DOHH2 (cell line): ENCODE measurements around the gene VASH1.
A peak's percentile ranks its signal among the peaks of the same experiment; 100 is the strongest.

Experiments
- H3F3A ChIP-seq: fragments of 200-600 bp; sonication (generic), shearing (Covaris generic); 2 replicates; pipeline ENCODE4 v1.6.0; 2016; ENCODE audit warnings: antibody characterized with exemption, mild to moderate bottlenecking; ENCODE audit not compliant: control insufficient read depth, insufficient read depth
- H3K27ac ChIP-seq: fragments of 200-600 bp; sonication (generic); 2 replicates; pipeline ENCODE4 v1.5.1; 2014; ENCODE audit warnings: low read depth, mild to moderate bottlenecking, low read length, moderate library complexity
- H3K27me3 ChIP-seq: fragments of 200-600 bp; sonication (generic); 2 replicates; pipeline ENCODE4 v1.6.1; 2014; ENCODE audit warnings: mild to moderate bottlenecking, low read length, mixed read lengths; ENCODE audit not compliant: control insufficient read depth
- H3K36me3 ChIP-seq: fragments of 200-600 bp; sonication (generic); 2 replicates; pipeline ENCODE4 v1.6.1; 2014; ENCODE audit warnings: mild to moderate bottlenecking, low read length, moderate library complexity, mixed read lengths; ENCODE audit not compliant: control insufficient read depth
- H3K4me1 ChIP-seq: fragments of 200-600 bp; sonication (generic); 2 replicates; pipeline ENCODE4 v1.6.1; 2014; ENCODE audit warnings: mild to moderate bottlenecking, low read length, mixed read lengths; ENCODE audit not compliant: control insufficient read depth
- H3K4me2 ChIP-seq: fragments of 200-600 bp; sonication (generic); 2 replicates; pipeline ENCODE4 v1.6.0; 2014; ENCODE audit warnings: mild to moderate bottlenecking, low read length, moderate library complexity
- H3K4me3 ChIP-seq: fragments of 200-600 bp; sonication (generic); 2 replicates; pipeline ENCODE4 v1.5.1; 2014; ENCODE audit warnings: mild to moderate bottlenecking, low read length, mixed read lengths
- H3K79me2 ChIP-seq: fragments of 200-600 bp; sonication (generic); 2 replicates; pipeline ENCODE4 v1.6.1; 2014; ENCODE audit warnings: mild to moderate bottlenecking, low read length, mixed read lengths; ENCODE audit not compliant: control insufficient read depth
- H3K9me2 ChIP-seq: fragments of 200-600 bp; sonication (generic); replicated peaks from 2 replicates; pipeline ENCODE4 v1.6.1; 2014; ENCODE audit warnings: mild to moderate bottlenecking, low read length, mixed read lengths; ENCODE audit not compliant: control insufficient read depth
- H3K9me3 ChIP-seq: fragments of 200-600 bp; sonication (generic); 2 replicates; pipeline ENCODE4 v1.6.1; 2014; ENCODE audit warnings: antibody characterized with exemption, low read length, mixed read lengths; ENCODE audit not compliant: control insufficient read depth, insufficient read depth
- H4K20me1 ChIP-seq: fragments of 200-600 bp; sonication (generic); 2 replicates; pipeline ENCODE4 v1.6.0; 2014; ENCODE audit warnings: low read depth, mild to moderate bottlenecking, antibody characterized with exemption, low read length, moderate library complexity; ENCODE audit not compliant: control insufficient read depth, insufficient read depth
- EZH2phosphoT487 ChIP-seq: fragments of 200-600 bp; sonication (generic); IDR thresholded peaks from 2 replicates; pipeline ENCODE4 v1.6.1; 2017; ENCODE audit warnings: borderline replicate concordance, mild to moderate bottlenecking, antibody characterized with exemption, low read length, moderate library complexity, mixed read lengths
- TF ChIP-seq, protein P1 (sequence below): fragments of 200-600 bp; sonication (generic); IDR thresholded peaks from one replicate; pipeline ENCODE4 v1.5.1; 2014; ENCODE audit warnings: antibody characterized with exemption, mild to moderate bottlenecking, low read depth, low read length; ENCODE audit not compliant: poor library complexity, severe bottlenecking

Gene VASH1

DNA sequence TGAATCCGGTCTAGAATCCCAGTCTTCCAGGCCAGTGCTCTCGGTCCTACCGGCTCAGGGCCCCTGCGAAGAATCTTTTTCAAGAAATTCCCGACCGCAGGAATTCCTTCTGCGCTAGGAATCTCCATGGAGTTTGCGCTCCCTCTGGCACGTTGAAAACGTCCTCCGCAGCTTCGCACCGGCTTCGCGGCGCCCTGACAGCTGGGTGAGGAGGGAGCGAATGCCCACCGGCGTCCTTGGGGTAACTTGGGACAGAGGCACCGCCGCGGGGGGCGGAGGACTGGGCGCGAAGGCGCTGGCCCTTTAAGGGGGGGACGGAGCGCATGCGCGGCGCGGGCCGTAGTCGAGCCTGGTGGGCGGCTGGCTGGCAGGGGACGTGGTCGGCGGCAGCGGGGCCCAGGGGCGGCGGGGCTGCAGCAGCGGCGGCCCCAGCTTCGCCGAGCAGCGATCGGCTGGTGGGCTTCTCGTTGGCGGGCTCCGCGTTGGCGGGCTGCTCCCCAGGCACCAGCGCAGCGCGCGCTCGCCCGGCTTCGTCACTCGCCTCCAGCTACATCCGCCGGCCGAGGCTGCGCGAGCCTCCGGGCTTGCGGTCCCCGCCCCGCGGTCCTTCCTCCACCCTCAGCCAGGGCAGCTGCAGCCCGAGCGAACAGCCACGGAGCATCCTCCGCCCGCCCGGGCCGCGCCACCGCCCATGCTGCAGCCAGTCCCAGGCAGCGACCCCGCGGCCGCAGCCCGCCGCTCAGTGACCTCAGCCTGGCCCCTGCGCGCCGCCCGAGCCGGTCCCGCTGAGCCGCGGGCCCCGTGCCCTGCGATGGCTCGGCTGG, at the start of gene VASH1:
VASH1 (plus strand) TSS at position 333 of the 824 bp plus-strand sequence. CDS start 1,354 bp downstream, outside the sequence.
- H3K4me3 ChIP-seq = peak within 1 kb of the TSS; percentile 17; the same call in 1 of the 2 replicates

DNA sequence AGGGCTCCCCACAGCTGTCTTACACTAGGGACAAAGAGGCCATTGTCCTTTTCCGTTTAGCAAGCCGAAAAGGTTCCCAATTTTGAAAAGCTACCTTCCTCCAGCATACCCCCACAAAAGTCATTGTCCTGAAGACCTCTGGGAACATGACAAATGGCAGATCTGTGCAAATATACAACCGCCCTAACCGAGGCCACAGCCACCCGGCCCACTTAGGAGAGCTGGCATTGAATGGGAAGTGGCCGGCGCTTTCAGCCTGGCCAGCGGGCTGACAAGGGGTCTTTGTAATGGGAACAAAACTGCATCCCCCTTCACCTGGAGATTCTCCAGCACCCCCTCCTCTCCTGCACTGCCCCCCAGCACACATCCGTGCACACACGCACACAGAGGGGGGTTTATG, 48.1 kb upstream of the VASH1 start:
- Histone ChIP-seq H3K4me1 (no peaks in the 10 kb centered on the region), H3K4me3 (no peak overlapping the region), H3K36me3 (no peaks in the 10 kb centered on the region), H3K27ac (no peak overlapping the region), H3K79me2 (no peaks in the 10 kb centered on the region), H3K9me3 (no peaks in the 10 kb centered on the region), H3K4me2 (no peak overlapping the region), H4K20me1 (no peaks in the 10 kb centered on the region), H3K27me3 (peaks cover 9% of the 10 kb centered on the region), H3F3A (no peaks in the 10 kb centered on the region), H3K9me2 (no peaks in the 10 kb centered on the region)
- TF ChIP-seq, protein P1, sequence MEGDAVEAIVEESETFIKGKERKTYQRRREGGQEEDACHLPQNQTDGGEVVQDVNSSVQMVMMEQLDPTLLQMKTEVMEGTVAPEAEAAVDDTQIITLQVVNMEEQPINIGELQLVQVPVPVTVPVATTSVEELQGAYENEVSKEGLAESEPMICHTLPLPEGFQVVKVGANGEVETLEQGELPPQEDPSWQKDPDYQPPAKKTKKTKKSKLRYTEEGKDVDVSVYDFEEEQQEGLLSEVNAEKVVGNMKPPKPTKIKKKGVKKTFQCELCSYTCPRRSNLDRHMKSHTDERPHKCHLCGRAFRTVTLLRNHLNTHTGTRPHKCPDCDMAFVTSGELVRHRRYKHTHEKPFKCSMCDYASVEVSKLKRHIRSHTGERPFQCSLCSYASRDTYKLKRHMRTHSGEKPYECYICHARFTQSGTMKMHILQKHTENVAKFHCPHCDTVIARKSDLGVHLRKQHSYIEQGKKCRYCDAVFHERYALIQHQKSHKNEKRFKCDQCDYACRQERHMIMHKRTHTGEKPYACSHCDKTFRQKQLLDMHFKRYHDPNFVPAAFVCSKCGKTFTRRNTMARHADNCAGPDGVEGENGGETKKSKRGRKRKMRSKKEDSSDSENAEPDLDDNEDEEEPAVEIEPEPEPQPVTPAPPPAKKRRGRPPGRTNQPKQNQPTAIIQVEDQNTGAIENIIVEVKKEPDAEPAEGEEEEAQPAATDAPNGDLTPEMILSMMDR = no peak
- TF ChIP-seq EZH2phosphoT487 = no peak

More for the DNA sequence above, at the start of gene VASH1:
- no peaks in the 10 kb centered on the region for H3K4me1 ChIP-seq
- no peaks in the 10 kb centered on the region for H3K36me3 ChIP-seq
- no peak for TF ChIP-seq EZH2phosphoT487
- TF ChIP-seq, protein P1 = no peak
- H3K4me2 ChIP-seq = peak within 1 kb of the TSS; percentile 24; the same call in 1 of the 2 replicates
- peaks cover 20% of the 10 kb centered on the region for H3K27me3 ChIP-seq
- H3K9me2 ChIP-seq = no peaks in the 10 kb centered on the region
- H3K79me2 ChIP-seq = no peaks in the 10 kb centered on the region
- H3F3A ChIP-seq = no peaks in the 10 kb centered on the region; the same call in 1 of the 2 replicates
- no peak within 1 kb of the TSS for H3K27ac ChIP-seq
- H3K9me3 ChIP-seq = no peaks in the 10 kb centered on the region
- no peaks in the 10 kb centered on the region for H4K20me1 ChIP-seq

DNA sequence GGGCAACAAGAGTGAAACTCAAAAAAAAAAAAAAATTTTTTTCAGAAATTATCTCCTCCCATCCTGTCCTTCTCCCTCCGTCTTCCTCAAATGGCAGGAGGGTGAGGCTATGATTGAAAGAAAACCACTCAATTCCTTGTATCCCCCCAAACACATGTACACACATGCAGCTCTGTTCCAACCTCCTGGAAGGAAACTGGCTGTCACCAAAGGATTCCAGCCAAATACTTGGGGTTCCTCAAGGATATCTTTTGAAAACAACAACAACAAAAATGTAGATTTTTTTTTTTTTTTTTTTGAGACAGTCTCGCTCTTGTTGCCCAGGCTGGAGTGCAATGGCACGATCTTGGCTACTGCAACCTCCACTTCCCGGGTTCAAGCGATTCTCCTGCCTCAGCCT, 46.8 kb upstream of the VASH1 start:
- no peak overlapping the region for H3K27ac ChIP-seq

More for the DNA sequence above, 46.8 kb upstream of the VASH1 start:
- Histone ChIP-seq H3K36me3 (no peaks in the 10 kb centered on the region), H3K9me3 (no peaks in the 10 kb centered on the region), H3K9me2 (no peaks in the 10 kb centered on the region), H3K4me1 (no peaks in the 10 kb centered on the region), H3K4me3 (no peak overlapping the region), H3K4me2 (no peak overlapping the region), H3K27me3 (peaks cover 9% of the 10 kb centered on the region), H3F3A (no peaks in the 10 kb centered on the region), H4K20me1 (no peaks in the 10 kb centered on the region), H3K79me2 (no peaks in the 10 kb centered on the region)
- TF ChIP-seq, protein P1 = no peak
- TF ChIP-seq EZH2phosphoT487 = no peak
